HepG2 (cell line): ENCODE measurements around the gene SEC11A. TPM values are rescaled to one million over a fixed set of nuclear protein-coding genes. Genes with fewer than 3 reads are reported as not detected.

Experiments used
- DR1 ChIP-seq: sonication (generic); formaldehyde crosslinking; IDR thresholded peaks from 2 replicates; pipeline ENCODE4 v1.8.0; 2021; ENCODE audit warnings: mild to moderate bottlenecking, missing genetic modification reagents, inconsistent platforms
- MIER2 ChIP-seq: IDR thresholded peaks from 2 replicates; pipeline ENCODE4 v1.6.1; 2016; ENCODE audit warnings: missing biosample characterization, missing genetic modification reagents
- RARA ChIP-seq: IDR thresholded peaks from 2 replicates; pipeline ENCODE4 v1.6.1; 2016; ENCODE audit warnings: missing genetic modification reagents, missing compliant biosample characterization
- REPIN1 ChIP-seq: sonication (generic); formaldehyde crosslinking; IDR thresholded peaks from 2 replicates; pipeline ENCODE4 v1.8.0; 2022; ENCODE audit warnings: missing genetic modification reagents, low read depth, mild to moderate bottlenecking, borderline replicate concordance
- TOE1 ChIP-seq: sonication (generic); formaldehyde crosslinking; IDR thresholded peaks from 2 replicates; pipeline ENCODE4 v1.4.0; 2020; ENCODE audit warnings: mild to moderate bottlenecking, missing genetic modification reagents
- ZFY ChIP-seq: sonication (generic); formaldehyde crosslinking; IDR thresholded peaks from 2 replicates; pipeline ENCODE4 v1.4.0; 2020; ENCODE audit warnings: missing genetic modification reagents
- ZNF274 ChIP-seq: sonication (generic); formaldehyde crosslinking; IDR thresholded peaks from 2 replicates; pipeline ENCODE4 v1.5.1; 2020; ENCODE audit warnings: mild to moderate bottlenecking, missing genetic modification reagents
- polyA plus RNA-seq, 8 experiments: library from polyadenylated mRNA; depleted of rRNA in 3 of 8; stranded (reverse) in 7 of 8; unstranded in 1 of 8; fragments of >200 nt; fragmentation: Illumina TruSeq in 4 of 8; extraction: Trizol in 4 of 8; gene quantifications; 2 replicates each; pipeline versions ENCODE4 v1.2.1 to v1.2.3, GENCODE V29; 2011 to 2016; ENCODE audit warnings: low read depth in 4 of 8, missing spikeins in 1 of 8, mixed read lengths in 1 of 8; ENCODE audit not compliant: insufficient read depth in 1 of 8
- total RNA-seq, 5 experiments: library from RNA; depleted of rRNA; stranded (reverse); fragments of >200 nt; fragmentation: Illumina TruSeq; extraction: Trizol; gene quantifications; 2 replicates each; pipeline ENCODE4 v1.2.3, GENCODE V29; 2016; ENCODE audit warnings: low read depth in 1 of 5
- TF ChIP-seq, protein P1 (sequence below): sonication (generic); formaldehyde crosslinking; conservative IDR thresholded peaks from 2 replicates; pipeline ENCODE4 v1.8.0; 2022; ENCODE audit warnings: mild to moderate bottlenecking, moderate library complexity, missing genetic modification reagents
- TF ChIP-seq, protein P2 (sequence below): sonication (generic); formaldehyde crosslinking; IDR thresholded peaks from 2 replicates; pipeline ENCODE4 v1.4.0; 2020; ENCODE audit warnings: missing genetic modification reagents
- TF ChIP-seq, protein P3 (sequence below): sonication (generic); formaldehyde crosslinking; IDR thresholded peaks from 2 replicates; pipeline ENCODE4 v1.8.1; 2023; ENCODE audit warnings: missing genetic modification reagents, mild to moderate bottlenecking, borderline replicate concordance
- TF ChIP-seq, protein P4 (sequence below): sonication (generic); formaldehyde crosslinking; IDR thresholded peaks from 2 replicates; pipeline ENCODE4 v1.9.0; 2022; ENCODE audit warnings: missing genetic modification reagents, mild to moderate bottlenecking, borderline replicate concordance
- TF ChIP-seq, protein P5 (sequence below), 2 experiments: sonication (generic) in 1 of 2; formaldehyde crosslinking in 1 of 2; IDR thresholded peaks; 2 replicates each; pipeline versions ENCODE4 v1.6.1 to v1.9.0; 2014 to 2022; ENCODE audit warnings: antibody characterized with exemption in 1 of 2, borderline replicate concordance in 1 of 2, inconsistent platforms in 1 of 2, low read depth in 1 of 2, missing genetic modification reagents in 1 of 2
- TF ChIP-seq, protein P6 (sequence below), 2 experiments: sonication (generic) in 1 of 2; formaldehyde crosslinking in 1 of 2; IDR thresholded peaks; 2 replicates each; pipeline versions ENCODE4 v1.4.0 to v1.6.1; 2018 to 2020; ENCODE audit warnings: missing genetic modification reagents in 2 of 2, borderline replicate concordance in 1 of 2, low read depth in 1 of 2, mild to moderate bottlenecking in 1 of 2, missing biosample characterization in 1 of 2

Gene SEC11A
- total and polyA plus RNA-seq, 2 of the 13 experiments (the other 11 are each of a cell fraction or from before 2014, with no cell fraction given), result 141 to 230 TPM

DNA sequence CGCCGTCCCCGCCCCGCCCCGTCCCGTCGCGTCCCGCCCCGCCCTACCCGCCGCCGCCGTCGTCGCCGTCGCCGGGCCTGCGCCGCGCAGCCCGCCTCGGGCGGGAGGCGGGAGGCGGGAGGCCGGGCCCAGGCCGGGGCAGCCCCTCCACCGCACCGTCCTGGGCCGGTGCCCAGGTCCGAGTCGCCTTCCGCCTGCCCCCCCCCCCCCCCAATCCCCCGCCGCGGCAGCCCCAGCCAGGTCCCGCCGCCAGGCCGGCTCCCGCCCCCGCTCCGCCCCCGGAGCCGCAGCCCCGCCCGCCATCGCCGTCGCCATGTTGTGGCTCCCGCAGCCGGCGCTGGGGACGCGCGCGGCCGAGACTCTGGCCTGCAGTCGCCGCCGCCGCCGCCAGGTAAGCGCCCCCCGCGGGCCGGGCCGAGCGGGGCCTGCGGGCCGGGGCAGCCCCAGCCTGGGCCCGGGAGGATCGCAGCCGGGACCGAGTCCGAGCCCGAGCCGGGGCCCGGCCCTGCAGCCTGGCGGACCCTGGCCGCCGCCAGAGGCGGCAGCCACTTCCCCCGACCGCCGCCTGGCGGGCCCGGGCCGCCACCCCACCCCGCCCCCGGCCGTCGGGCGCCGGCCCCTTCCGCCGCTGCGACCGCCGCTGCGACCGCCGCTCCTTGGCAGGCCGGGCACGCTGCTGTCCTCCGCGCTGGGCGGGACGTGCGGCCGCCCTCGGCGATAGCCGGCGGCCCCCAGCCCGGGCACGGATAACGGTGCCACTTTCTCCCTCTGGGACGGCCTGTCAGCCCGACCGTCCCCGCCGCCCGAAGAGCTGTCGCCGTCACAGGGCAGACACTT, 32.6 kb upstream of the SEC11A start, which contains the start of gene ZNF592 (continued):
- TF ChIP-seq, protein P1, sequence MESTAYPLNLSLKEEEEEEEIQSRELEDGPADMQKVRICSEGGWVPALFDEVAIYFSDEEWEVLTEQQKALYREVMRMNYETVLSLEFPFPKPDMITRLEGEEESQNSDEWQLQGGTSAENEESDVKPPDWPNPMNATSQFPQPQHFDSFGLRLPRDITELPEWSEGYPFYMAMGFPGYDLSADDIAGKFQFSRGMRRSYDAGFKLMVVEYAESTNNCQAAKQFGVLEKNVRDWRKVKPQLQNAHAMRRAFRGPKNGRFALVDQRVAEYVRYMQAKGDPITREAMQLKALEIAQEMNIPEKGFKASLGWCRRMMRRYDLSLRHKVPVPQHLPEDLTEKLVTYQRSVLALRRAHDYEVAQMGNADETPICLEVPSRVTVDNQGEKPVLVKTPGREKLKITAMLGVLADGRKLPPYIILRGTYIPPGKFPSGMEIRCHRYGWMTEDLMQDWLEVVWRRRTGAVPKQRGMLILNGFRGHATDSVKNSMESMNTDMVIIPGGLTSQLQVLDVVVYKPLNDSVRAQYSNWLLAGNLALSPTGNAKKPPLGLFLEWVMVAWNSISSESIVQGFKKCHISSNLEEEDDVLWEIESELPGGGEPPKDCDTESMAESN (CRISPR knock-in tag), result 0 out of 2 replicates have a peak, but pooled peaks have one; percentile 47
- TF ChIP-seq RARA (no peak), ZFY (CRISPR knock-in tag) (peak; percentile 47; the same call in 1 of the 2 replicates), TOE1 (CRISPR knock-in tag) (no peak), ZNF274 (CRISPR knock-in tag) (no peak), DR1 (CRISPR knock-in tag) (no peak), MIER2 (CRISPR knock-in tag) (no peak), REPIN1 (CRISPR knock-in tag) (0 out of 2 replicates have a peak, but pooled peaks have one; percentile 23)
- TF ChIP-seq, protein P2, sequence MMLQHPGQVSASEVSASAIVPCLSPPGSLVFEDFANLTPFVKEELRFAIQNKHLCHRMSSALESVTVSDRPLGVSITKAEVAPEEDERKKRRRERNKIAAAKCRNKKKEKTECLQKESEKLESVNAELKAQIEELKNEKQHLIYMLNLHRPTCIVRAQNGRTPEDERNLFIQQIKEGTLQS, result no peak
- TF ChIP-seq, protein P3, sequence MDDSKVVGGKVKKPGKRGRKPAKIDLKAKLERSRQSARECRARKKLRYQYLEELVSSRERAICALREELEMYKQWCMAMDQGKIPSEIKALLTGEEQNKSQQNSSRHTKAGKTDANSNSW (CRISPR knock-in tag), result 0 out of 2 replicates have a peak, but pooled peaks have one; percentile 20
- TF ChIP-seq, protein P4, sequence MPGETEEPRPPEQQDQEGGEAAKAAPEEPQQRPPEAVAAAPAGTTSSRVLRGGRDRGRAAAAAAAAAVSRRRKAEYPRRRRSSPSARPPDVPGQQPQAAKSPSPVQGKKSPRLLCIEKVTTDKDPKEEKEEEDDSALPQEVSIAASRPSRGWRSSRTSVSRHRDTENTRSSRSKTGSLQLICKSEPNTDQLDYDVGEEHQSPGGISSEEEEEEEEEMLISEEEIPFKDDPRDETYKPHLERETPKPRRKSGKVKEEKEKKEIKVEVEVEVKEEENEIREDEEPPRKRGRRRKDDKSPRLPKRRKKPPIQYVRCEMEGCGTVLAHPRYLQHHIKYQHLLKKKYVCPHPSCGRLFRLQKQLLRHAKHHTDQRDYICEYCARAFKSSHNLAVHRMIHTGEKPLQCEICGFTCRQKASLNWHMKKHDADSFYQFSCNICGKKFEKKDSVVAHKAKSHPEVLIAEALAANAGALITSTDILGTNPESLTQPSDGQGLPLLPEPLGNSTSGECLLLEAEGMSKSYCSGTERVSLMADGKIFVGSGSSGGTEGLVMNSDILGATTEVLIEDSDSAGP (CRISPR knock-in tag), result 0 out of 2 replicates have a peak, but pooled peaks have one; percentile 38
- TF ChIP-seq, protein P5, sequence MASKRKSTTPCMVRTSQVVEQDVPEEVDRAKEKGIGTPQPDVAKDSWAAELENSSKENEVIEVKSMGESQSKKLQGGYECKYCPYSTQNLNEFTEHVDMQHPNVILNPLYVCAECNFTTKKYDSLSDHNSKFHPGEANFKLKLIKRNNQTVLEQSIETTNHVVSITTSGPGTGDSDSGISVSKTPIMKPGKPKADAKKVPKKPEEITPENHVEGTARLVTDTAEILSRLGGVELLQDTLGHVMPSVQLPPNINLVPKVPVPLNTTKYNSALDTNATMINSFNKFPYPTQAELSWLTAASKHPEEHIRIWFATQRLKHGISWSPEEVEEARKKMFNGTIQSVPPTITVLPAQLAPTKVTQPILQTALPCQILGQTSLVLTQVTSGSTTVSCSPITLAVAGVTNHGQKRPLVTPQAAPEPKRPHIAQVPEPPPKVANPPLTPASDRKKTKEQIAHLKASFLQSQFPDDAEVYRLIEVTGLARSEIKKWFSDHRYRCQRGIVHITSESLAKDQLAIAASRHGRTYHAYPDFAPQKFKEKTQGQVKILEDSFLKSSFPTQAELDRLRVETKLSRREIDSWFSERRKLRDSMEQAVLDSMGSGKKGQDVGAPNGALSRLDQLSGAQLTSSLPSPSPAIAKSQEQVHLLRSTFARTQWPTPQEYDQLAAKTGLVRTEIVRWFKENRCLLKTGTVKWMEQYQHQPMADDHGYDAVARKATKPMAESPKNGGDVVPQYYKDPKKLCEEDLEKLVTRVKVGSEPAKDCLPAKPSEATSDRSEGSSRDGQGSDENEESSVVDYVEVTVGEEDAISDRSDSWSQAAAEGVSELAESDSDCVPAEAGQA (IDR thresholded peaks at IDR 0.05; ENCODE audit: low read depth), result 0 out of 2 replicates have a peak, but pooled peaks have one; percentile 9
- TF ChIP-seq, protein P5 (CRISPR knock-in tag; IDR thresholded peaks at IDR 0.05; ENCODE audit: borderline replicate concordance), result no peak
- TF ChIP-seq, protein P6, sequence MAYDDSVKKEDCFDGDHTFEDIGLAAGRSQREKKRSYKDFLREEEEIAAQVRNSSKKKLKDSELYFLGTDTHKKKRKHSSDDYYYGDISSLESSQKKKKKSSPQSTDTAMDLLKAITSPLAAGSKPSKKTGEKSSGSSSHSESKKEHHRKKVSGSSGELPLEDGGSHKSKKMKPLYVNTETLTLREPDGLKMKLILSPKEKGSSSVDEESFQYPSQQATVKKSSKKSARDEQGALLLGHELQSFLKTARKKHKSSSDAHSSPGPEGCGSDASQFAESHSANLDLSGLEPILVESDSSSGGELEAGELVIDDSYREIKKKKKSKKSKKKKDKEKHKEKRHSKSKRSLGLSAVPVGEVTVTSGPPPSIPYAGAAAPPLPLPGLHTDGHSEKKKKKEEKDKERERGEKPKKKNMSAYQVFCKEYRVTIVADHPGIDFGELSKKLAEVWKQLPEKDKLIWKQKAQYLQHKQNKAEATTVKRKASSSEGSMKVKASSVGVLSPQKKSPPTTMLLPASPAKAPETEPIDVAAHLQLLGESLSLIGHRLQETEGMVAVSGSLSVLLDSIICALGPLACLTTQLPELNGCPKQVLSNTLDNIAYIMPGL (CRISPR knock-in tag; IDR thresholded peaks at IDR 0.05; ENCODE audit: borderline replicate concordance in 1 of 2, low read depth in 1 of 2), result peak in 1 of 2 experiments; percentile 19; a peak in 1 of 4 replicates
